Glutamatergic neuron (in vitro differentiated cells): ENCODE data around the gene CCM2. TPM values are rescaled to one million over a fixed set of nuclear protein-coding genes. Genes with fewer than 3 reads are reported as not detected.

Source experiments
- DNase-seq: peaks from one replicate; pipeline ENCODE4 v3.0.0; 2022
- H3K27ac Mint-ChIP-seq: one replicate; pipeline ENCODE4 v1.8.0; 2020; ENCODE audit warnings: mild to moderate bottlenecking, mixed read lengths, inconsistent platforms; ENCODE audit not compliant: unreplicated experiment
- H3K27me3 Mint-ChIP-seq: one replicate; pipeline ENCODE4 v1.8.0; 2020; ENCODE audit warnings: mild to moderate bottlenecking, moderate library complexity, mixed read lengths, inconsistent platforms; ENCODE audit not compliant: unreplicated experiment
- H3K36me3 Mint-ChIP-seq: one replicate; pipeline ENCODE4 v1.8.0; 2020; ENCODE audit warnings: mild to moderate bottlenecking, mixed read lengths, inconsistent platforms; ENCODE audit not compliant: unreplicated experiment
- H3K4me1 Mint-ChIP-seq: one replicate; pipeline ENCODE4 v1.8.0; 2020; ENCODE audit warnings: mild to moderate bottlenecking, low read depth, mixed read lengths, inconsistent platforms; ENCODE audit not compliant: unreplicated experiment
- H3K4me3 Mint-ChIP-seq: one replicate; pipeline ENCODE4 v1.8.0; 2020; ENCODE audit warnings: mild to moderate bottlenecking, mixed read lengths, inconsistent platforms; ENCODE audit not compliant: unreplicated experiment
- H3K9me3 Mint-ChIP-seq: one replicate; pipeline ENCODE4 v1.8.0; 2020; ENCODE audit warnings: mild to moderate bottlenecking, moderate library complexity, mixed read lengths, inconsistent platforms; ENCODE audit not compliant: unreplicated experiment
- CTCF ChIP-seq: fragments of 200-600 bp; sonication (generic); IDR thresholded peaks from one replicate; pipeline ENCODE4 v1.5.0; 2021; ENCODE audit not compliant: partially characterized antibody, unreplicated experiment
- total RNA-seq: library from RNA; stranded (reverse); fragmentation: NEBNext Ultra II Directional; extraction: Animal tissue kit (Norgen Biotek cat#: 25700); gene quantifications from one replicate; pipeline ENCODE4 v1.2.1, GENCODE V29; 2021; ENCODE audit not compliant: unreplicated experiment

The CCM2 gene
- total RNA-seq, 1 donor from 2014 or later = 92.6 TPM

- peaks cover 3% of the 10 kb centered on the region for H3K9me3 Mint-ChIP-seq
These were observed 100.1 kb downstream of the CCM2 start for GRCh38 chr7:45099891-45100760.

GRCh38 chr7:45100761-45101480 lies 100.9 kb downstream of the CCM2 start:
- no peak for TF ChIP-seq CTCF
- H3K27ac Mint-ChIP-seq = no peak overlapping the region
- no peaks in the 10 kb centered on the region for H3K36me3 Mint-ChIP-seq
- H3K9me3 Mint-ChIP-seq = peaks cover 3% of the 10 kb centered on the region
- H3K4me3 Mint-ChIP-seq = no peak overlapping the region
- H3K27me3 Mint-ChIP-seq = no peaks in the 10 kb centered on the region
- peaks cover 2% of the 10 kb centered on the region for H3K4me1 Mint-ChIP-seq
- DNase-seq = no peak

More at GRCh38 chr7:45099891-45100760, 100.1 kb downstream of the CCM2 start:
- DNase-seq = no peak
- Mint-ChIP-seq H3K27ac (no peak overlapping the region), H3K27me3 (no peaks in the 10 kb centered on the region), H3K4me3 (no peak overlapping the region), H3K4me1 (peaks cover 2% of the 10 kb centered on the region), H3K36me3 (no peaks in the 10 kb centered on the region)
- TF ChIP-seq CTCF = no peak

GRCh38 chr7:45101748-45102147 lies 101.7 kb downstream of the CCM2 start:
- no peaks in the 10 kb centered on the region for H3K27me3 Mint-ChIP-seq
- no peak for DNase-seq
- H3K27ac Mint-ChIP-seq = no peak overlapping the region
- no peak for TF ChIP-seq CTCF
- H3K4me1 Mint-ChIP-seq = peaks cover 2% of the 10 kb centered on the region
- H3K4me3 Mint-ChIP-seq = no peak overlapping the region
- H3K36me3 Mint-ChIP-seq = no peaks in the 10 kb centered on the region
- H3K9me3 Mint-ChIP-seq = peaks cover 3% of the 10 kb centered on the region

- Mint-ChIP-seq H3K9me3 (peaks cover 3% of the 10 kb centered on the region), H3K27me3 (no peaks in the 10 kb centered on the region), H3K4me1 (no peaks in the 10 kb centered on the region), H3K27ac (peak overlapping the region; percentile 48), H3K36me3 (no peaks in the 10 kb centered on the region), H3K4me3 (no peak overlapping the region)
- TF ChIP-seq CTCF = no peak
- DNase-seq = no peak
These were observed 103.0 kb downstream of the CCM2 start for GRCh38 chr7:45102785-45103712.
